Stimulated activated CD4-positive, alpha-beta T cell treated with anti-CD3 and anti-CD28 coated beads, Interleukin-12 subunit alpha, Interleukin-12 subunit beta, amount 100 ng/mL, for 48 hours (primary cell): ENCODE measurements around the gene BZW2.
"Not testable (repeated sequence)": the region's sequence is repeated elsewhere in the genome, so short reads cannot be mapped to it uniquely, and the experiment has no call there.

Source experiments
- DNase-seq, 3 donors: peaks; one replicate each; pipeline ENCODE4 v3.0.0-alpha.2; 2020; ENCODE audit warnings: low read depth in 2 of 3, low spot score in 1 of 3

BZW2 gene

GRCh38 chr7:16644636-16645592 lies 1.1 kb upstream of the BZW2 start:
- peak in 2 of 3 donors; percentile 23 to 28 for DNase-seq

GRCh38 chr7:16646472-16647072 lies 591 bp downstream of the BZW2 start:
- peak in 2 of 3 donors; percentile 3 to 7 for DNase-seq

DNA sequence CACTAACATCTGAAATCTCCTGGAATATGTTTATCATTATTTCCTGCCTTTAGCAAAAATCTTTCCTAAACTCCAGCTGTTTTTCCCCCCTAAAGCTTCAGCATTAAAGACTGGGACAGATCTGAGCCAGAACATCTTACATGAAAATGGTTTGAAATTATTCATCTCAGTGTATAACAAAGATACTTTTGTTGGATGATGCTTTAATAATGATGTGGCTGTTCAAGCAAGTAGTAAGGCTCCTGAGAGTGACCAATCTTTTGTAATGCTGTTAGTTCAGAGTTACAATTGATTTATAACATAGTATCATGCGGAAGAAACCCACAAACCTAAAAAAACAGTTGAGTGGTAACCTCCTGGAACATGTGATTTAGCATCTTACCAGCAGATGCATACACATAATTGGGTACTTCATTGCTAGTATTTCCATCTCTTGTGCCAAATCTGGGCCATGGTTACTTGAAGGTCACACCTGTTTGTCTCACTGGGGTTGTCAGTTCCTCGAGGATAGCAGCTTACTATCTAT lies 1.5 kb downstream of the BZW2 start:
- no peak for DNase-seq

DNA sequence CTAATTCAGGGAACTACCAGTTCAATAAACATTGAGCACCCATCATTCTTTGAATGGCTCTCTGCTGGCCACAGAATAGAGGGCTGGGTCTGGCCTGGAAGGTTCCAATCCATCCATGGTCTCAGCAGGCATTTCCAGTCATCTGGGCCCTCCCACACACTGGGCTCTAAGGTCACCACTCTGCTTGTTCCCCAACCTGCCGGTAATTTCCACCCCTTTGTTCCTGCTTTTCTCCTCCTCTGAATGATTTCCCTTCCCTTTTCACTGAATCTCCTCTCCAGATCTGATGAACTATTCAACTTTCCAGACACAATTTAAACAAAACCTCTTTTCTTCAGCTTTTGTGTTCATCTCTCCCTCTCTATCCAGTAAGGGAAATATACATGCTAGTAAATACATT lies 2.6 kb downstream of the BZW2 start:
- no peak for DNase-seq

- no peak for DNase-seq
These were observed 3.2 kb downstream of the BZW2 start for GRCh38 chr7:16649196-16649595.

DNA sequence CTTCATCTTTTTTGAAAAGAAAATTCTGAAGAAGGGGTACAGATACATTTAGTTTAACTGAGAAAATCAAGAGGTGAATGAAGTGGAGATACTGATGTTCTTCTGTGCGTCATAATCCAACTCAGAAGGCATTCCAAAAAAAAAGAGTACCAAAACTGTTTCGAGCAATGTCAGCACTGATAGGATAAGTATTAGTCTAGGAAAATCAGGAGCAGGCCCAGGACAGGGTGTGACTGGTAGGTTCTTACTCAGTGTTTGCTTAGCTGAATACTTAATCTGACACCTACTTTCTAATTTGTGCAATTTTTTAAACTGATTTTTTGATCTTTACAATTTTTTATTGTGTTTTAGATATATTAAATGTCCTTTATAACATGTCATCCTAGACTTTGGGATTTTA lies 4.3 kb downstream of the BZW2 start:
- no peak for DNase-seq

DNA sequence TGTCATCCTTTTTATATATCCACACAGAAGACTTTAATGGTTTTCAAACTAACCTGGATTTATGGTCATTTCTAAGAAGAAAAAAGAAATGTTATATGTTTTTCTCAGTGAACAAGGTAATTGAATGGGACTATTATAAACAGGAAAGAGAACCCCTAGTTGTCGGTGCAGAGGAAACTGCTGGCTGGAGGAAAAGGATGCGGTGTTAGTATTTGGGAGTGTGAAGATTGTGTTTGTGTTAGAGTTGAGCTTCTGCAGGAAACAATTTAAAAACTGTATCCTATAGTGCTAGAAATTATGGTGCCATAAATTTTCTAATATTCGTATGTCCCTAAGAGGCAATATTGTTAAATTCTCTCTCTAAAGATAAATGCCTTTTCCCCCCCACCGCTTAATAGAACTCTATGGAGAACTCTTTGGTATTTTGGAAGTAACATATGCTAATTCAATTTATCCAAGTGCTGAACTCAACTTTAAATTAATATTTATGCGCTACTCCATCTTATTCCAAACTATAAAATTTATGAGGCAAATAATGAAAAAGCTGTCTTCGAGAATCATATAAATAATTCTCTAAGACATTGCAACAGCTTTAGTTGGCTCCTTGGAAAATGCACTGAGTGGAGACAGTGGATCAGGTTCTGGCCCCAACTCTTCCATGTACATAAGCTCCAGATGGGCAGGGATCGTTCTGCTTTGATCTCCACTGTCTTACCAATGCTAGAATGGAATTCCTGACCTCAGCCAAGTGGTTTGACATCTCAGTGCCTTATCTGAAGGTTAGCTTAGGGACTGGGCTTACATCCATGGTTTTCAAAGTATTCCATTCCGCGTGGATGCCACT lies 5.6 kb downstream of the BZW2 start:
- no peak for DNase-seq

- DNase-seq: no peak
These were observed 6.2 kb downstream of the BZW2 start for GRCh38 chr7:16652240-16652583.

DNA sequence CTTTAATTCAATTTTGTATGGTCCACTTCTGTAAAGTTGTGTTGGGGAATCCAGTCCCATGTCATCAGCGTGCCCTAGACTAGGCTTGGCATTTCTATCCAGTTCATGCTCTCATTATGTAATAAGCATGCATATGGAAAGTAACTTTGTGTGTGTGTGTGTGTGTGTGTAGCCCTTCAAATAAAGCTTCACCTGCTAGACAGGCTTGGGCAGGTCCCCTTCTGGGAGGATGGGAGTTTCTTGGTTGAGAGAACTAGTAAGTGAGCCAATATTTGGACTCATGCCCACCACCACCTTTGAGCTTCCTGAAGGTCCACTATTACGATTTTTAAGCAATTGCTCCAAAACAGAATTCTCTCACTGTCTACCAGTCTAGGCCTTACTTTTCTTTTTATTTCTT lies 6.9 kb downstream of the BZW2 start:
- DNase-seq: no peak

- DNase-seq: no peak
These were observed 9.4 kb downstream of the BZW2 start for GRCh38 chr7:16655394-16655793.

GRCh38 chr7:16656141-16656540 lies 10.2 kb downstream of the BZW2 start:
- DNase-seq: no peak

DNA sequence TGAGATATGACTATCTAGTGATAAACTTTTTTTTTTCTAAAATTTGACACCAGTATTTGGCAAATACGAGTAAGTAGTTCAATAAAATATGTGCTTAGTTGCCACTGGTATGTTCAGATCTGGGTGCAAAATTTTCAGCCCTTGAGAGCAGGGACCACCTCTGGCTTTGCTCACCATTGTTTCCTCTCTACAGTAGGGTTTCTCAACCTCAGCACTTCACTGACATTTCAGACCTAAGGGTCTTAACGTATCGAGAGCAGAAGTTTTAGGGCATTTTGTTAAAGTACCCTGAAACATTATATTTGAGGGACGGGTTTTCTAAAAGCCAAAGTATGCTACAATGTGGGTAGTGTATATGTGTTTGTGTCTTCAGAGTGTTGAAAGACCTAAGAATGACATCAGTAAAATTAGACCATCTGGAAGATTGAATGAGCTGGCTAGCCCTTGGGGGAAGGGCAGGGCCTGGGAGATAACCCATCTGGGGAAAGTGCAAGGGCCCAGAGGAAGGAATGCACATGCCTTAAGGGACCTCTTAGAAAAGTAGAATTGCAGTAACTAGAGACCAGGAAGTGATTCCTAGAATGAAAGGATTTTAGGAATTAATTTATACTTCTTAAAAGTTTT lies 11.8 kb downstream of the BZW2 start:
- DNase-seq: no peak

DNA sequence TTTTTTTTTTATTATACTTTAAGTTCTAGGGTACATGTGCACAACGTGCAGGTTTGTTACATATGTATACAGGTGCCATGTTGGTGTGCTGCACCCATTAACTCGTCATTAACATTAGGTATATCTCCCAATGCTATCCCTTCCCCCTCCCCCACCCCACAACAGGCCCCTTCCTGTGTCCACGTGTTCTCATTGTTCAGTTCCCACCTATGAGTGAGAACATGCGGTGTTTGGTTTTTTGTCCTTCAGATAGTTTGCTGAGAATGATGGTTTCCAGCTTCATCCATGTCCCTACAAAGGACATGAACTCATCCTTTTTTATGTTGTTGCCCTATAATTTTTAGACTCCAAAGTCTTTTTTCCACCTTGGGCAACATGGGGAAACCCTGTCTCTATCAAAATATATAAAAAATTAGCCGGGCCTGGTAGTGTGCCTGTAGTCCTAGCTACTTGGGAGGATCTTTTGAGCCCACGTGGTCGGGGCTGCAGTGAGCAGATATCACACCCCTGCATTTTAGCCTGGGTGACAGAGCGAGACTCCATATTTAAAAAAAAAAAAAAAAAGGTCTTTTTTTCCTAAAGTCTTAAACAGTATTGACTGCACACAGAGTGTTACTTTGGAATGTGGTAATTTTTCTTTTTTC lies 14.0 kb downstream of the BZW2 start:
- not testable (repeated sequence) for DNase-seq

- no peak for DNase-seq
These were observed 14.9 kb downstream of the BZW2 start for GRCh38 chr7:16660702-16661464.

- DNase-seq: no peak
These were observed 15.9 kb downstream of the BZW2 start for GRCh38 chr7:16661924-16662323.

GRCh38 chr7:16667355-16667754 lies 21.4 kb downstream of the BZW2 start:
- DNase-seq: no peak

GRCh38 chr7:16668049-16668858 lies 22.3 kb downstream of the BZW2 start:
- DNase-seq: no peak

- no peak for DNase-seq
These were observed 23.0 kb downstream of the BZW2 start for GRCh38 chr7:16668978-16669377.

GRCh38 chr7:16669581-16669980 lies 23.6 kb downstream of the BZW2 start:
- no peak for DNase-seq
